SK-N-SH (cell line): Measurements from ENCODE around the gene SH3PXD2A. TPM values are rescaled to one million over a fixed set of nuclear protein-coding genes. Genes with fewer than 3 reads are reported as not detected.
A peak's percentile ranks its signal among the peaks of the same experiment; 100 is the strongest.

ENCODE experiments used
- CTCF ChIA-PET: fragments of 300-600, 350-600 bp; formaldehyde crosslinking; extraction: SDS; loops from one replicate; lab custom pipeline; 2021; lab: Yijun Ruan, JAX
- POLR2A ChIA-PET: fragments of 350-600 bp; sonication (Branson Sonifier 250); formaldehyde crosslinking; extraction: SDS; loops from one replicate; lab custom pipeline; 2020; ENCODE audit warnings: antibody characterized with exemption, inconsistent platforms; lab: Yijun Ruan, JAX
- DNase-seq: peaks from one replicate; pipeline ENCODE4 v3.0.0; 2012
- H2AFZ ChIP-seq: fragments of 200-600 bp; sonication (generic); 2 replicates; pipeline ENCODE4 v1.8.1; 2016; ENCODE audit warnings: antibody characterized with exemption, mild to moderate bottlenecking, low read depth
- H3F3A ChIP-seq: fragments of 200-600 bp; sonication (generic); replicated peaks from 2 replicates; pipeline ENCODE3; 2016; ENCODE audit warnings: antibody characterized with exemption, mild to moderate bottlenecking; ENCODE audit not compliant: insufficient read depth
- H3K27ac ChIP-seq, 2 experiments: fragments of 200-500 bp in 1 of 2; fragments of 200-600 bp in 1 of 2; sonication (Bioruptor generic) in 1 of 2; sonication (generic), shearing (Covaris generic) in 1 of 2; 2 replicates each; pipeline versions ENCODE4 v1.5.1 to v1.6.1; 2014 to 2016; ENCODE audit warnings: low read depth in 2 of 2, inconsistent platforms in 1 of 2, low read length in 1 of 2, mild to moderate bottlenecking in 1 of 2, mixed read lengths in 1 of 2
- H3K27me3 ChIP-seq: fragments of 200-600 bp; sonication (generic), shearing (Covaris generic); 2 replicates; pipeline ENCODE4 v1.6.1; 2016; ENCODE audit warnings: mixed run types; ENCODE audit not compliant: insufficient read depth
- H3K36me3 ChIP-seq, 2 experiments: fragments of 200-500 bp in 1 of 2; fragments of 200-600 bp in 1 of 2; sonication (Bioruptor generic) in 1 of 2; sonication (generic) in 1 of 2; replicated peaks in 1 of 2; 2 replicates each; pipeline versions ENCODE3 to v1.5.1; 2014 to 2016; ENCODE audit warnings: low read length in 1 of 2, mild to moderate bottlenecking in 1 of 2; ENCODE audit not compliant: insufficient read depth in 2 of 2, control insufficient read depth in 1 of 2
- H3K4me1 ChIP-seq, 2 experiments: fragments of 200-500 bp in 1 of 2; fragments of 200-600 bp in 1 of 2; sonication (Bioruptor generic) in 1 of 2; sonication (generic), shearing (Covaris generic) in 1 of 2; 2 replicates each; pipeline versions ENCODE4 v1.5.1 to v1.6.1; 2014 to 2016; ENCODE audit warnings: low read depth in 1 of 2, low read length in 1 of 2, mixed run types in 1 of 2; ENCODE audit not compliant: insufficient read depth in 2 of 2, control insufficient read depth in 1 of 2
- H3K4me2 ChIP-seq: fragments of 200-600 bp; sonication (generic), shearing (Covaris generic); 2 replicates; pipeline ENCODE4 v1.6.1; 2017; ENCODE audit warnings: mixed run types
- H3K4me3 ChIP-seq, 2 experiments: fragments of 200-500 bp in 1 of 2; fragments of 200-600 bp in 1 of 2; sonication (Bioruptor generic) in 1 of 2; sonication (generic), shearing (Covaris generic) in 1 of 2; 2 replicates each; pipeline versions ENCODE4 v1.5.1 to v1.8.1; 2014 to 2016; ENCODE audit warnings: low read depth in 2 of 2, inconsistent platforms in 1 of 2, low read length in 1 of 2, mild to moderate bottlenecking in 1 of 2, mixed read lengths in 1 of 2, moderate library complexity in 1 of 2
- H3K79me2 ChIP-seq: fragments of 200-600 bp; sonication (generic); 2 replicates; pipeline ENCODE4 v1.8.1; 2017; ENCODE audit warnings: mild to moderate bottlenecking; ENCODE audit not compliant: insufficient read depth
- H3K9ac ChIP-seq: fragments of 200-600 bp; sonication (generic); 2 replicates; pipeline ENCODE4 v1.6.1; 2017; ENCODE audit warnings: mixed run types
- H3K9me2 ChIP-seq: fragments of 200-600 bp; sonication (generic); 2 replicates; pipeline ENCODE4 v1.6.1; 2017; ENCODE audit warnings: mixed run types
- H3K9me3 ChIP-seq: fragments of 200-600 bp; sonication (generic); 2 replicates; pipeline ENCODE4 v1.6.1; 2017; ENCODE audit warnings: mixed run types, mild to moderate bottlenecking, moderate library complexity
- H4K20me1 ChIP-seq: fragments of 200-600 bp; sonication (generic); 2 replicates; pipeline ENCODE4 v1.6.1; 2017; ENCODE audit warnings: mild to moderate bottlenecking, mixed run types; ENCODE audit not compliant: insufficient read depth
- CHD2 ChIP-seq: fragments of 150-350 bp; IDR thresholded peaks from 2 replicates; pipeline ENCODE4 v1.6.1; 2018; ENCODE audit warnings: low read length; ENCODE audit not compliant: partially characterized antibody
- EP300 ChIP-seq, 2 experiments: IDR thresholded peaks; 2 replicates each; pipeline versions ENCODE4 v1.4.0 to v1.6.1; 2012; ENCODE audit warnings: borderline replicate concordance in 1 of 2, low read depth in 1 of 2, low read length in 1 of 2
- FOXM1 ChIP-seq: IDR thresholded peaks from 2 replicates; pipeline ENCODE4 v1.4.0; 2012; ENCODE audit warnings: low read depth, mild to moderate bottlenecking
- GABPA ChIP-seq: IDR thresholded peaks from 2 replicates; pipeline ENCODE4 v1.4.0; 2012; ENCODE audit warnings: low read depth, mild to moderate bottlenecking
- IRF3 ChIP-seq: fragments of 150-350 bp; IDR thresholded peaks from 2 replicates; pipeline ENCODE4 v1.6.1; 2016; ENCODE audit warnings: mild to moderate bottlenecking, low read depth, low read length
- MAX ChIP-seq: IDR thresholded peaks from 2 replicates; pipeline ENCODE4 v1.4.0; 2012; ENCODE audit warnings: low read depth
- NFIC ChIP-seq: IDR thresholded peaks from 2 replicates; pipeline ENCODE4 v1.4.0; 2012; ENCODE audit warnings: borderline replicate concordance
- NRF1 ChIP-seq: IDR thresholded peaks from 2 replicates; pipeline ENCODE4 v1.6.1; 2012; ENCODE audit warnings: low read depth, mild to moderate bottlenecking, low read length
- POLR2AphosphoS5 ChIP-seq: IDR thresholded peaks from 2 replicates; pipeline ENCODE4 v1.6.1; 2012; ENCODE audit warnings: low read depth, low read length
- RCOR1 ChIP-seq: fragments of 150-350 bp; IDR thresholded peaks from 2 replicates; pipeline ENCODE4 v1.6.1; 2017; ENCODE audit warnings: antibody characterized with exemption, low read length
- REST ChIP-seq: IDR thresholded peaks from 2 replicates; pipeline ENCODE4 v1.6.1; 2012; ENCODE audit warnings: mild to moderate bottlenecking, low read depth, low read length, moderate library complexity
- RFX5 ChIP-seq: IDR thresholded peaks from 2 replicates; pipeline ENCODE4 v1.6.1; 2012; ENCODE audit warnings: mild to moderate bottlenecking, improper control_type of control experiment, low read length
- RXRA ChIP-seq: IDR thresholded peaks from 2 replicates; pipeline ENCODE4 v1.4.0; 2012; ENCODE audit warnings: low read depth, mild to moderate bottlenecking, borderline replicate concordance
- TAF1 ChIP-seq: IDR thresholded peaks from 2 replicates; pipeline ENCODE4 v1.6.1; 2012; ENCODE audit warnings: low read depth, mild to moderate bottlenecking, low read length, moderate library complexity, borderline replicate concordance
- TCF12 ChIP-seq: IDR thresholded peaks from 2 replicates; pipeline ENCODE4 v1.4.0; 2012
- USF2 ChIP-seq: fragments of 150-350 bp; IDR thresholded peaks from 2 replicates; pipeline ENCODE4 v1.6.1; 2017; ENCODE audit warnings: antibody characterized with exemption, low read length, low read depth, borderline replicate concordance
- YY1 ChIP-seq: IDR thresholded peaks from 2 replicates; pipeline ENCODE4 v1.4.0; 2012; ENCODE audit warnings: low read depth, mild to moderate bottlenecking
- WGBS: methylation state at CpG from one replicate; pipeline ENCODE4 v1.1.6; 2017; ENCODE audit warnings: low lambda C conversion rate; 5-methylcytosine and 5-hydroxymethylcytosine counted together
- polyA plus RNA-seq, 3 experiments: library from polyadenylated mRNA; depleted of rRNA; stranded (reverse); fragments of >200 nt; gene quantifications; 2 replicates each; pipeline ENCODE4 v1.2.3, GENCODE V29; 2012

SH3PXD2A gene
- polyA plus RNA-seq, 1 of the 3 experiments (the other 2 are of a cell fraction) = 2.5 TPM

GRCh38 chr10:103636492-103636891, 218.9 kb downstream of the SH3PXD2A start:
- no peak overlapping the region for H3K4me3 ChIP-seq
- CTCF ChIA-PET = interaction anchor here (1.0 to 3.1 kb wide), 3 partner anchors 17 to 50 kb away, joined by 3 to 8 read pairs (median 6); no protein-coding TSS in a partner anchor
- no peaks in the 10 kb centered on the region for H3K9me3 ChIP-seq
- no peaks in the 10 kb centered on the region for H3F3A ChIP-seq
- H3K27ac ChIP-seq = peak overlapping the region in 1 of 2 experiments; percentile 43; a peak in 1 of 4 replicates
- H3K79me2 ChIP-seq = no peaks in the 10 kb centered on the region
- 100% methylated on average over 4 of the region's 5 CpGs for WGBS
- H3K9me2 ChIP-seq = no peaks in the 10 kb centered on the region
- no peaks in the 10 kb centered on the region for H3K36me3 ChIP-seq
- POLR2A ChIA-PET = no interaction called here
- no peaks in the 10 kb centered on the region for H3K27me3 ChIP-seq
- no peak for TF ChIP-seq USF2
- TF ChIP-seq GABPA = no peak
- no peak for TF ChIP-seq TAF1
- TF ChIP-seq RFX5 = no peak
- TF ChIP-seq EP300 (IDR thresholded peaks at IDR 0.05; ENCODE audit: borderline replicate concordance in 1 of 2, low read depth in 1 of 2, low read length in 1 of 2) = no peak
- TF ChIP-seq FOXM1 = no peak
- TF ChIP-seq YY1 = no peak
- TF ChIP-seq POLR2AphosphoS5 = no peak
- no peak for TF ChIP-seq NRF1
- TF ChIP-seq MAX = no peak
- no peak for TF ChIP-seq TCF12
- no peak for TF ChIP-seq RCOR1
- TF ChIP-seq IRF3 = no peak
- no peak for TF ChIP-seq CHD2
- no peak for TF ChIP-seq RXRA
- TF ChIP-seq NFIC = no peak
- no peak for TF ChIP-seq REST
- H3K9ac ChIP-seq = no peak overlapping the region
- H2AFZ ChIP-seq = no peak overlapping the region
- peaks cover 0 to 60% of the 10 kb centered on the region in 2 experiments; a peak in 1 of 4 replicates for H3K4me1 ChIP-seq
- no peak for DNase-seq
- no peaks in the 10 kb centered on the region for H4K20me1 ChIP-seq
- H3K4me2 ChIP-seq = no peak overlapping the region
